ENCODE data around the gene TSPYL2. TPM values are rescaled to one million over a fixed set of nuclear protein-coding genes. Genes with fewer than 3 reads are reported as not detected.
A peak's percentile ranks its signal among the peaks of the same experiment; 100 is the strongest.

Gene TSPYL2
- total RNA-seq (2022) (39.3 and 41.6 TPM in 2 replicates), Bru-seq, nascent RNA (percentile 90 among the genes with signal in this experiment), BruChase-seq, experiment 1, labeled RNA remaining after a 6-hour chase (percentile 94 among the genes with signal in this experiment), BruChase-seq, experiment 2, labeled RNA remaining after a 2-hour chase (percentile 94 among the genes with signal in this experiment)
- long read RNA-seq, transcript TSPYL2-201 (7 exons, 2,815 nt), result major isoform, 122 of 214 reads
- long read RNA-seq, partial matches to known transcripts, result 11 of 214 reads
- long read RNA-seq, other reads (novel, unspliced or antisense), result 81 of 214 reads

- POLR2A ChIA-PET, result interaction anchor here (0.6 to 3.0 kb wide), 9 partner anchors 10 to 108 kb away, joined by 3 to 40 read pairs (median 4); partner anchors contain the start of gene KANTR
- peak; percentile 91 for DNase-seq (ENCODE audit: unreplicated experiment)
- no peak for TF ChIP-seq CTCF (IDR thresholded peaks at IDR 0.05; ENCODE audit: unreplicated experiment)
- H3K9me3 Mint-ChIP-seq (ENCODE audit: unreplicated experiment), result no peaks in the 10 kb centered on the region
- TSS peak; percentile 74 for BruUV-seq (replicated peaks)
- peaks cover 85% of the 10 kb centered on the region for H3K27me3 Mint-ChIP-seq (ENCODE audit: insufficient read depth, unreplicated experiment)
- intact Hi-C loops (cut with micrococcal nuclease), result no loop called here
- peaks cover 25% of the 10 kb centered on the region for H3K4me1 Mint-ChIP-seq (ENCODE audit: insufficient read depth, unreplicated experiment)
- CTCF ChIA-PET, result interaction anchor here (0.9 to 1.9 kb wide), 3 partner anchors 9 to 10 kb away, joined by 4 to 12 read pairs (median 10); no protein-coding TSS in a partner anchor
- H3K36me3 Mint-ChIP-seq (ENCODE audit: insufficient read depth, unreplicated experiment), result peaks cover 49% of the 10 kb centered on the region
- H3K4me3 Mint-ChIP-seq (ENCODE audit: unreplicated experiment), result peak within 1 kb of the TSS; percentile 96
- H3K27ac Mint-ChIP-seq (ENCODE audit: low read depth, unreplicated experiment), result peak within 1 kb of the TSS; percentile 83
These were observed at the start of gene TSPYL2 for GRCh38 chrX:53081925-53082772. TSS of gene TSPYL2 (plus strand) at chrX:53082367. CDS start at chrX:53082499, 132 bp downstream.

- ChIA-PET CTCF (no interaction called here), POLR2A (no interaction called here)
- no peak overlapping the region for H3K27ac Mint-ChIP-seq (ENCODE audit: low read depth, unreplicated experiment)
- no peaks in the 10 kb centered on the region for H3K9me3 Mint-ChIP-seq (ENCODE audit: unreplicated experiment)
- H3K4me3 Mint-ChIP-seq (ENCODE audit: unreplicated experiment), result no peak overlapping the region
- intact Hi-C loops (cut with micrococcal nuclease), result no loop called here
- no peaks in the 10 kb centered on the region for H3K4me1 Mint-ChIP-seq (ENCODE audit: insufficient read depth, unreplicated experiment)
- TF ChIP-seq CTCF (IDR thresholded peaks at IDR 0.05; ENCODE audit: unreplicated experiment), result no peak
- H3K27me3 Mint-ChIP-seq (ENCODE audit: insufficient read depth, unreplicated experiment), result peaks cover 94% of the 10 kb centered on the region
- no TSS peak for BruUV-seq (replicated peaks)
- DNase-seq (ENCODE audit: unreplicated experiment), result no peak
- no peaks in the 10 kb centered on the region for H3K36me3 Mint-ChIP-seq (ENCODE audit: insufficient read depth, unreplicated experiment)
These were observed 46.0 kb upstream of the TSPYL2 start for GRCh38 chrX:53036149-53036548.

GRCh38 chrX:53039236-53039635, 42.9 kb upstream of the TSPYL2 start:
- Mint-ChIP-seq H3K27ac (ENCODE audit: low read depth, unreplicated experiment) (no peak overlapping the region), H3K4me1 (ENCODE audit: insufficient read depth, unreplicated experiment) (no peaks in the 10 kb centered on the region), H3K9me3 (ENCODE audit: unreplicated experiment) (no peaks in the 10 kb centered on the region), H3K36me3 (ENCODE audit: insufficient read depth, unreplicated experiment) (no peaks in the 10 kb centered on the region), H3K27me3 (ENCODE audit: insufficient read depth, unreplicated experiment) (peaks cover 94% of the 10 kb centered on the region), H3K4me3 (ENCODE audit: unreplicated experiment) (no peak overlapping the region)
- intact Hi-C loops (cut with micrococcal nuclease), result no loop called here
- ChIA-PET POLR2A (no interaction called here), CTCF (no interaction called here)
- TF ChIP-seq CTCF (IDR thresholded peaks at IDR 0.05; ENCODE audit: unreplicated experiment), result no peak
- DNase-seq (ENCODE audit: unreplicated experiment), result no peak
- no TSS peak for BruUV-seq (replicated peaks)

GRCh38 chrX:53044995-53045394, 37.2 kb upstream of the TSPYL2 start:
- POLR2A ChIA-PET, result no interaction called here
- no peak for DNase-seq (ENCODE audit: unreplicated experiment)
- Mint-ChIP-seq H3K27ac (ENCODE audit: low read depth, unreplicated experiment) (no peak overlapping the region), H3K4me3 (ENCODE audit: unreplicated experiment) (no peak overlapping the region), H3K36me3 (ENCODE audit: insufficient read depth, unreplicated experiment) (no peaks in the 10 kb centered on the region), H3K9me3 (ENCODE audit: unreplicated experiment) (no peaks in the 10 kb centered on the region), H3K4me1 (ENCODE audit: insufficient read depth, unreplicated experiment) (no peaks in the 10 kb centered on the region), H3K27me3 (ENCODE audit: insufficient read depth, unreplicated experiment) (peaks cover 54% of the 10 kb centered on the region)
- CTCF ChIA-PET, result no interaction called here
- intact Hi-C loops (cut with micrococcal nuclease), result no loop called here
- no peak for TF ChIP-seq CTCF (IDR thresholded peaks at IDR 0.05; ENCODE audit: unreplicated experiment)
- no TSS peak for BruUV-seq (replicated peaks)
